Body of pancreas (tissue), 4 donors: Measurements from ENCODE around the gene CXorf58.

Source experiments
- CTCF ChIP-seq, 7 experiments: fragments of 450-650 bp in 4 of 7; fragments of 200-600 bp in 3 of 7; sonication (generic) in 3 of 7; IDR thresholded peaks; one replicate each; pipeline ENCODE4 v1.5.1; 2016 to 2019; ENCODE audit warnings: antibody characterized with exemption in 7 of 7
- POLR2A ChIP-seq, 3 donors: fragments of 450-650 bp; IDR thresholded peaks; one replicate each; pipeline ENCODE4 v1.6.1; 2016; ENCODE audit warnings: antibody characterized with exemption in 3 of 3, mild to moderate bottlenecking in 2 of 3

GRCh38 chrX:23890933-23891332 lies 16.9 kb upstream of the CXorf58 start:
- no peak for TF ChIP-seq CTCF (IDR thresholded peaks at IDR 0.05)
- no peak for TF ChIP-seq POLR2A (IDR thresholded peaks at IDR 0.05)
